ENCODE data around the gene NRN1L. TPM values are rescaled to one million over a fixed set of nuclear protein-coding genes. Genes with fewer than 3 reads are reported as not detected.
A peak's percentile ranks its signal among the peaks of the same experiment; 100 is the strongest.

NRN1L gene
- total RNA-seq, 3 donors from 2014 or later (not counting 1 experiment from before 2014, with no cell fraction given) = 0.70 to 1.3 TPM; not detected in 1

GRCh38 chr16:67882374-67883145 lies 2.1 kb upstream of the NRN1L start:
- peaks cover 0 to 4% of the 10 kb centered on the region in 2 donors for H3K4me1 Mint-ChIP-seq
- Histone ChIP-seq H3K27ac (ENCODE audit: low read length) (no peak overlapping the region), H3K4me1 (ENCODE audit: control insufficient read depth, insufficient read depth, low read length) (no peaks in the 10 kb centered on the region), H3K36me3 (ENCODE audit: control insufficient read depth, insufficient read depth, low read length) (peaks cover 73% of the 10 kb centered on the region), H3K27me3 (ENCODE audit: control insufficient read depth, insufficient read depth, low read length) (no peaks in the 10 kb centered on the region), H3K4me3 (ENCODE audit: low read length) (no peak overlapping the region), H3K9me3 (ENCODE audit: control insufficient read depth, insufficient read depth, low read length) (no peaks in the 10 kb centered on the region)
- H3K27me3 Mint-ChIP-seq (ENCODE audit: low read depth in 2 of 2) = no peaks in the 10 kb centered on the region
- DNase-seq (no peak), ATAC-seq (no peak)
- H3K36me3 Mint-ChIP-seq = no peaks in the 10 kb centered on the region
- 93% methylated on average over 17 of the region's 18 CpGs for WGBS (ENCODE audit: insufficient coverage)
- no peak overlapping the region for H3K4me3 Mint-ChIP-seq
- no peak overlapping the region for H3K27ac Mint-ChIP-seq
- H3K9me3 Mint-ChIP-seq = no peaks in the 10 kb centered on the region
- TF ChIP-seq CTCF (IDR thresholded peaks at IDR 0.05) = no peak
- intact Hi-C loops (cut with micrococcal nuclease) = loop anchor here (1.0 kb wide), 2 partner anchors 158 to 347 kb away; no protein-coding TSS in a partner anchor

GRCh38 chr16:67883146-67883871 lies 1.4 kb upstream of the NRN1L start:
- Histone ChIP-seq H3K27me3 (ENCODE audit: control insufficient read depth, insufficient read depth, low read length) (no peaks in the 10 kb centered on the region), H3K9me3 (ENCODE audit: control insufficient read depth, insufficient read depth, low read length) (no peaks in the 10 kb centered on the region), H3K27ac (ENCODE audit: low read length) (no peak overlapping the region), H3K4me1 (ENCODE audit: control insufficient read depth, insufficient read depth, low read length) (no peaks in the 10 kb centered on the region), H3K36me3 (ENCODE audit: control insufficient read depth, insufficient read depth, low read length) (peaks cover 66% of the 10 kb centered on the region), H3K4me3 (ENCODE audit: low read length) (no peak overlapping the region)
- ATAC-seq (peak in 2 of 3 donors; percentile 13 to 16), DNase-seq (no peak)
- peak overlapping the region in 1 of 2 donors; percentile 58 for H3K27ac Mint-ChIP-seq
- no peaks in the 10 kb centered on the region for H3K27me3 Mint-ChIP-seq (ENCODE audit: low read depth in 2 of 2)
- TF ChIP-seq CTCF (IDR thresholded peaks at IDR 0.05) = no peak
- H3K4me3 Mint-ChIP-seq = no peak overlapping the region
- H3K9me3 Mint-ChIP-seq = no peaks in the 10 kb centered on the region
- H3K36me3 Mint-ChIP-seq = no peaks in the 10 kb centered on the region
- intact Hi-C loops (cut with micrococcal nuclease) = loop anchor here (1.0 kb wide), 2 partner anchors 157 to 346 kb away; no protein-coding TSS in a partner anchor
- WGBS (ENCODE audit: insufficient coverage) = 95% methylated on average over 5 of the region's 6 CpGs
- peaks cover 0 to 4% of the 10 kb centered on the region in 2 donors for H3K4me1 Mint-ChIP-seq

GRCh38 chr16:67883872-67884261 lies 818 bp upstream of the NRN1L start:
- WGBS (ENCODE audit: insufficient coverage) = 66% methylated on average over 11 of the region's 11 CpGs
- TF ChIP-seq CTCF (IDR thresholded peaks at IDR 0.05) = peak; percentile 81
- no peaks in the 10 kb centered on the region for H3K27me3 Mint-ChIP-seq (ENCODE audit: low read depth in 2 of 2)
- DNase-seq (peak; percentile 72 to 85), ATAC-seq (peak; percentile 59 to 90 (median 87))
- H3K27ac Mint-ChIP-seq = peak overlapping the region in 1 of 2 donors; percentile 58
- no peaks in the 10 kb centered on the region for H3K36me3 Mint-ChIP-seq
- H3K9me3 Mint-ChIP-seq = no peaks in the 10 kb centered on the region
- Histone ChIP-seq H3K4me3 (ENCODE audit: low read length) (no peak overlapping the region), H3K27me3 (ENCODE audit: control insufficient read depth, insufficient read depth, low read length) (no peaks in the 10 kb centered on the region), H3K4me1 (ENCODE audit: control insufficient read depth, insufficient read depth, low read length) (no peaks in the 10 kb centered on the region), H3K27ac (ENCODE audit: low read length) (no peak overlapping the region), H3K36me3 (ENCODE audit: control insufficient read depth, insufficient read depth, low read length) (peaks cover 60% of the 10 kb centered on the region), H3K9me3 (ENCODE audit: control insufficient read depth, insufficient read depth, low read length) (no peaks in the 10 kb centered on the region)
- peaks cover 0 to 4% of the 10 kb centered on the region in 2 donors for H3K4me1 Mint-ChIP-seq
- H3K4me3 Mint-ChIP-seq = no peak overlapping the region
- intact Hi-C loops (cut with micrococcal nuclease) = loop anchor here (1.0 kb wide), 2 partner anchors 156 to 345 kb away; no protein-coding TSS in a partner anchor
